Measurements from ENCODE around the gene BGLAP.

Gene BGLAP

GRCh38 chr1:156281693-156282478 is 39.9 kb downstream of the BGLAP start:
- TF ChIP-seq CTCF (IDR thresholded peaks at IDR 0.05; ENCODE audit: borderline replicate concordance, control extremely low read depth, extremely low read depth, insufficient read depth, missing control alignments) = no peak
- in situ Hi-C loops (cut with MboI; ENCODE audit: low sequenced_read_pairs, unreplicated experiment) = no loop called here
- no peak for DNase-seq (ENCODE audit: low spot score)

- peak; percentile 95 for DNase-seq (ENCODE audit: low spot score)
- no peak for TF ChIP-seq CTCF (IDR thresholded peaks at IDR 0.05; ENCODE audit: borderline replicate concordance, control extremely low read depth, extremely low read depth, insufficient read depth, missing control alignments)
- in situ Hi-C loops (cut with MboI; ENCODE audit: low sequenced_read_pairs, unreplicated experiment) = no loop called here
Measured at GRCh38 chr1:156282479-156283222, 40.7 kb downstream of the BGLAP start, which contains the start of gene SMG5. Gene SMG5, minus strand, starts transcription at chr1:156282825. Its CDS starts 145 bp downstream, at chr1:156282680.

- DNase-seq (ENCODE audit: low spot score) = peak; percentile 12
- no peak for TF ChIP-seq CTCF (IDR thresholded peaks at IDR 0.05; ENCODE audit: borderline replicate concordance, control extremely low read depth, extremely low read depth, insufficient read depth, missing control alignments)
- in situ Hi-C loops (cut with MboI; ENCODE audit: low sequenced_read_pairs, unreplicated experiment) = no loop called here
Measured at GRCh38 chr1:156283521-156283920, 41.5 kb downstream of the BGLAP start.

GRCh38 chr1:156284112-156284511 is 42.1 kb downstream of the BGLAP start, which contains the start of gene TMEM79:
Gene TMEM79, plus strand, starts transcription at chr1:156284325. Its CDS starts 902 bp downstream, at chr1:156285227.
- DNase-seq (ENCODE audit: low spot score) = no peak
- TF ChIP-seq CTCF (IDR thresholded peaks at IDR 0.05; ENCODE audit: borderline replicate concordance, control extremely low read depth, extremely low read depth, insufficient read depth, missing control alignments) = no peak
- in situ Hi-C loops (cut with MboI; ENCODE audit: low sequenced_read_pairs, unreplicated experiment) = no loop called here

- no peak for DNase-seq (ENCODE audit: low spot score)
- in situ Hi-C loops (cut with MboI; ENCODE audit: low sequenced_read_pairs, unreplicated experiment) = no loop called here
- no peak for TF ChIP-seq CTCF (IDR thresholded peaks at IDR 0.05; ENCODE audit: borderline replicate concordance, control extremely low read depth, extremely low read depth, insufficient read depth, missing control alignments)
Measured at GRCh38 chr1:156284757-156285156, 42.8 kb downstream of the BGLAP start.

- DNase-seq (ENCODE audit: low spot score) = no peak
- no peak for TF ChIP-seq CTCF (IDR thresholded peaks at IDR 0.05; ENCODE audit: borderline replicate concordance, control extremely low read depth, extremely low read depth, insufficient read depth, missing control alignments)
- in situ Hi-C loops (cut with MboI; ENCODE audit: low sequenced_read_pairs, unreplicated experiment) = no loop called here
Measured at GRCh38 chr1:156285437-156285836, 43.5 kb downstream of the BGLAP start.

Data from GM13976 (cell line).